ENCODE results near the gene EFNA5. TPM values are rescaled to one million over a fixed set of nuclear protein-coding genes. Genes with fewer than 3 reads are reported as not detected.

EFNA5 gene
- total RNA-seq, 4 donors from 2014 or later, result 2.4 to 9.2 (median 3.9) TPM

GRCh38 chr5:107655831-107656230 is 14.9 kb downstream of the EFNA5 start:
- TF ChIP-seq POLR2A (IDR thresholded peaks at IDR 0.05) (no peak), POLR2AphosphoS5 (IDR thresholded peaks at IDR 0.05) (no peak), EP300 (IDR thresholded peaks at IDR 0.05) (no peak), CTCF (IDR thresholded peaks at IDR 0.05) (no peak)
- Histone ChIP-seq H3K4me3 (no peak overlapping the region), H3K9me3 (no peaks in the 10 kb centered on the region), H3K27me3 (no peaks in the 10 kb centered on the region), H3K4me1 (no peaks in the 10 kb centered on the region), H3K27ac (no peak overlapping the region), H3K36me3 (no peaks in the 10 kb centered on the region)
- no peak for ATAC-seq
- 63 to 73% methylated on average over 3 of the region's 3 CpGs for WGBS, 2 donors (ENCODE audit: low coverage in 1 of 2)

DNA sequence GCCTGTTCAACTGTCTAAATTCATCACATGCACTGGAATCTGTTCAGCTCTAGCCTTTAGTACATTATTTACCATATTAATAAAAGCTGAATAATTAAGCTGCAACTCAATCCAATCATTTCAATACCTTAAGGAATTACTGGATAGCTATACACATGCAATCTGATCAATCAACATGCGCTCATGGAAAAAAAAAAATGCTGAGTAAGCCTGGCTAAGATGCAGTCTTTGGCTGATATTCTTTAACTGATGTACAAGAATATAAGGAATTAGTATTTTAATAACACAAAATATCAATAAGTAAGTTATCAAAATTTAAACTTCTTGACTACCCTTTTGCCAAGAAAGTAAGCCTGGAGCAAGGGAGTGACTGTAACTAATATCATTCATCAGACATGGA is 15.9 kb downstream of the EFNA5 start:
- no peak overlapping the region for H3K27ac ChIP-seq
- no peaks in the 10 kb centered on the region for H3K9me3 ChIP-seq
- H3K36me3 ChIP-seq, result no peaks in the 10 kb centered on the region
- ATAC-seq, result no peak
- H3K4me3 ChIP-seq, result no peak overlapping the region
- no peaks in the 10 kb centered on the region for H3K4me1 ChIP-seq
- TF ChIP-seq POLR2A (IDR thresholded peaks at IDR 0.05) (no peak), EP300 (IDR thresholded peaks at IDR 0.05) (no peak), CTCF (IDR thresholded peaks at IDR 0.05) (no peak), POLR2AphosphoS5 (IDR thresholded peaks at IDR 0.05) (no peak)
- no peaks in the 10 kb centered on the region for H3K27me3 ChIP-seq
- WGBS, 2 donors (ENCODE audit: low coverage in 1 of 2), result 88 to 100% methylated on average over 1 of the region's 1 CpG

- H3K27ac ChIP-seq, result no peak overlapping the region
- ATAC-seq, result no peak
- TF ChIP-seq POLR2A (IDR thresholded peaks at IDR 0.05) (no peak), CTCF (IDR thresholded peaks at IDR 0.05) (no peak), EP300 (IDR thresholded peaks at IDR 0.05) (no peak), POLR2AphosphoS5 (IDR thresholded peaks at IDR 0.05) (no peak)
- WGBS, 2 donors (ENCODE audit: low coverage in 1 of 2), result 63 to 80% methylated on average over 2 of the region's 2 CpGs
- no peaks in the 10 kb centered on the region for H3K27me3 ChIP-seq
- H3K4me1 ChIP-seq, result no peaks in the 10 kb centered on the region
- H3K9me3 ChIP-seq, result no peaks in the 10 kb centered on the region
- no peaks in the 10 kb centered on the region for H3K36me3 ChIP-seq
- H3K4me3 ChIP-seq, result no peak overlapping the region
Observed at GRCh38 chr5:107653685-107654084, 17.1 kb downstream of the EFNA5 start.

- no peaks in the 10 kb centered on the region for H3K27me3 ChIP-seq
- H3K4me1 ChIP-seq, result no peaks in the 10 kb centered on the region
- no peak for TF ChIP-seq EP300 (IDR thresholded peaks at IDR 0.05)
- no peak for TF ChIP-seq POLR2A (IDR thresholded peaks at IDR 0.05)
- no peak for TF ChIP-seq CTCF (IDR thresholded peaks at IDR 0.05)
- no peak for TF ChIP-seq POLR2AphosphoS5 (IDR thresholded peaks at IDR 0.05)
- H3K27ac ChIP-seq, result no peak overlapping the region
- no peaks in the 10 kb centered on the region for H3K9me3 ChIP-seq
- ATAC-seq, result no peak
- no peaks in the 10 kb centered on the region for H3K36me3 ChIP-seq
- 52 to 73% methylated on average over 2 to 3 of the region's 4 CpGs for WGBS, 2 donors (ENCODE audit: low coverage in 1 of 2)
- H3K4me3 ChIP-seq, result no peak overlapping the region
Observed at GRCh38 chr5:107652839-107653607, 17.7 kb downstream of the EFNA5 start.

- Histone ChIP-seq H3K4me1 (no peaks in the 10 kb centered on the region), H3K4me3 (no peak overlapping the region), H3K9me3 (no peaks in the 10 kb centered on the region), H3K27me3 (no peaks in the 10 kb centered on the region), H3K36me3 (no peaks in the 10 kb centered on the region), H3K27ac (no peak overlapping the region)
- TF ChIP-seq CTCF (IDR thresholded peaks at IDR 0.05) (no peak), POLR2A (IDR thresholded peaks at IDR 0.05) (no peak), EP300 (IDR thresholded peaks at IDR 0.05) (no peak), POLR2AphosphoS5 (IDR thresholded peaks at IDR 0.05) (no peak)
- ATAC-seq, result no peak
- WGBS, 2 donors (ENCODE audit: low coverage in 1 of 2), result 14 to 58% methylated on average over 1 of the region's 1 CpG
Observed at GRCh38 chr5:107652408-107652807, 18.3 kb downstream of the EFNA5 start.

All from gastroesophageal sphincter (tissue), 4 donors.